ENCODE measurements around the gene C3. TPM values are rescaled to one million over a fixed set of nuclear protein-coding genes. Genes with fewer than 3 reads are reported as not detected.

C3 gene
- total RNA-seq, 4 donors from 2014 or later = 393 to 1,020 (median 677) TPM

- WGBS = 89% methylated on average over 18 of the region's 30 CpGs
Observed at GRCh38 chr19:6730941-6731670, 10.7 kb upstream of the C3 start.

GRCh38 chr19:6730153-6730804 is 9.8 kb upstream of the C3 start:
- peak overlapping the region in 2 of 4 donors; percentile 17 to 58 for H3K27ac ChIP-seq (replicated peaks in 1 of 4)
- DNase-seq (ENCODE audit: extremely low spot score) = peak; percentile 93
- intact Hi-C loops (cut with DNase I) = loop anchor here (10.0 kb wide), 1 partner anchor 95 kb away; no protein-coding TSS in a partner anchor
- peaks cover 0 to 15% (median 0%) of the 10 kb centered on the region in 4 donors for H3K27me3 ChIP-seq
- peak overlapping the region in 1 of 4 donors; percentile 30 for H3K4me3 ChIP-seq
- WGBS = 62% methylated on average over 19 of the region's 27 CpGs
- H3K4me1 ChIP-seq = peaks cover 1 to 18% (median 11%) of the 10 kb centered on the region in 4 donors
- H3K9me3 ChIP-seq = no peaks in the 10 kb centered on the region
- no peak for TF ChIP-seq POLR2AphosphoS5 (IDR thresholded peaks at IDR 0.05)
- TF ChIP-seq POLR2A (IDR thresholded peaks at IDR 0.05; ENCODE audit: low read depth) = no peak
- no peak for TF ChIP-seq EP300 (IDR thresholded peaks at IDR 0.05)
- TF ChIP-seq CTCF (IDR thresholded peaks at IDR 0.05) = no peak
- peaks cover 18 to 50% (median 39%) of the 10 kb centered on the region in 4 donors for H3K36me3 ChIP-seq

More at GRCh38 chr19:6730941-6731670, 10.7 kb upstream of the C3 start:
- H3K36me3 ChIP-seq = peaks cover 18 to 50% (median 39%) of the 10 kb centered on the region in 4 donors
- no peak for DNase-seq (ENCODE audit: extremely low spot score)
- H3K9me3 ChIP-seq = no peaks in the 10 kb centered on the region
- H3K4me1 ChIP-seq = peaks cover 10 to 27% (median 19%) of the 10 kb centered on the region in 4 donors
- intact Hi-C loops (cut with DNase I) = loop anchor here (10.0 kb wide), 1 partner anchor 96 kb away; no protein-coding TSS in a partner anchor
- no peak for TF ChIP-seq EP300 (IDR thresholded peaks at IDR 0.05)
- TF ChIP-seq POLR2A (IDR thresholded peaks at IDR 0.05; ENCODE audit: low read depth) = no peak
- no peak for TF ChIP-seq POLR2AphosphoS5 (IDR thresholded peaks at IDR 0.05)
- no peak for TF ChIP-seq CTCF (IDR thresholded peaks at IDR 0.05)
- H3K4me3 ChIP-seq = no peak overlapping the region
- H3K27ac ChIP-seq (replicated peaks in 1 of 4) = peak overlapping the region in 1 of 4 donors; percentile 17
- H3K27me3 ChIP-seq = peaks cover 0 to 9% (median 0%) of the 10 kb centered on the region in 4 donors

- TF ChIP-seq EP300 (IDR thresholded peaks at IDR 0.05) (no peak), POLR2AphosphoS5 (IDR thresholded peaks at IDR 0.05) (no peak), CTCF (IDR thresholded peaks at IDR 0.05) (no peak), POLR2A (IDR thresholded peaks at IDR 0.05; ENCODE audit: low read depth) (no peak)
- Histone ChIP-seq H3K27ac (replicated peaks in 1 of 4) (peak overlapping the region in 1 of 4 donors; percentile 58), H3K4me1 (peaks cover 0 to 14% (median 8%) of the 10 kb centered on the region in 4 donors), H3K36me3 (peaks cover 18 to 50% (median 39%) of the 10 kb centered on the region in 4 donors), H3K27me3 (peaks cover 0 to 18% (median 0%) of the 10 kb centered on the region in 4 donors), H3K9me3 (no peaks in the 10 kb centered on the region), H3K4me3 (peak overlapping the region in 1 of 4 donors; percentile 30)
- intact Hi-C loops (cut with DNase I) = loop anchor here (10.0 kb wide), 1 partner anchor 95 kb away; no protein-coding TSS in a partner anchor
- WGBS = 88% methylated on average over 22 of the region's 23 CpGs
- no peak for DNase-seq (ENCODE audit: extremely low spot score)
Observed at GRCh38 chr19:6729573-6730152, 9.2 kb upstream of the C3 start.

- Histone ChIP-seq H3K36me3 (peaks cover 18 to 39% (median 32%) of the 10 kb centered on the region in 4 donors), H3K27me3 (peaks cover 0 to 18% (median 0%) of the 10 kb centered on the region in 4 donors), H3K4me3 (no peak overlapping the region), H3K9me3 (no peaks in the 10 kb centered on the region), H3K27ac (replicated peaks in 1 of 4) (no peak overlapping the region), H3K4me1 (peaks cover 0 to 15% (median 10%) of the 10 kb centered on the region in 4 donors)
- intact Hi-C loops (cut with DNase I) = no loop called here
- TF ChIP-seq POLR2AphosphoS5 (IDR thresholded peaks at IDR 0.05) (no peak), EP300 (IDR thresholded peaks at IDR 0.05) (no peak), CTCF (IDR thresholded peaks at IDR 0.05) (no peak), POLR2A (IDR thresholded peaks at IDR 0.05; ENCODE audit: low read depth) (no peak)
- 46% methylated on average over 8 of the region's 8 CpGs for WGBS
- no peak for DNase-seq (ENCODE audit: extremely low spot score)
Observed at GRCh38 chr19:6728346-6728745, 7.9 kb upstream of the C3 start.

All from esophagus muscularis mucosa (tissue), 4 donors.